Measurements from ENCODE around the gene JUND.
"Not testable (repeated sequence)": the region's sequence is repeated elsewhere in the genome, so short reads cannot be mapped to it uniquely, and the experiment has no call there.

JUND gene

DNA sequence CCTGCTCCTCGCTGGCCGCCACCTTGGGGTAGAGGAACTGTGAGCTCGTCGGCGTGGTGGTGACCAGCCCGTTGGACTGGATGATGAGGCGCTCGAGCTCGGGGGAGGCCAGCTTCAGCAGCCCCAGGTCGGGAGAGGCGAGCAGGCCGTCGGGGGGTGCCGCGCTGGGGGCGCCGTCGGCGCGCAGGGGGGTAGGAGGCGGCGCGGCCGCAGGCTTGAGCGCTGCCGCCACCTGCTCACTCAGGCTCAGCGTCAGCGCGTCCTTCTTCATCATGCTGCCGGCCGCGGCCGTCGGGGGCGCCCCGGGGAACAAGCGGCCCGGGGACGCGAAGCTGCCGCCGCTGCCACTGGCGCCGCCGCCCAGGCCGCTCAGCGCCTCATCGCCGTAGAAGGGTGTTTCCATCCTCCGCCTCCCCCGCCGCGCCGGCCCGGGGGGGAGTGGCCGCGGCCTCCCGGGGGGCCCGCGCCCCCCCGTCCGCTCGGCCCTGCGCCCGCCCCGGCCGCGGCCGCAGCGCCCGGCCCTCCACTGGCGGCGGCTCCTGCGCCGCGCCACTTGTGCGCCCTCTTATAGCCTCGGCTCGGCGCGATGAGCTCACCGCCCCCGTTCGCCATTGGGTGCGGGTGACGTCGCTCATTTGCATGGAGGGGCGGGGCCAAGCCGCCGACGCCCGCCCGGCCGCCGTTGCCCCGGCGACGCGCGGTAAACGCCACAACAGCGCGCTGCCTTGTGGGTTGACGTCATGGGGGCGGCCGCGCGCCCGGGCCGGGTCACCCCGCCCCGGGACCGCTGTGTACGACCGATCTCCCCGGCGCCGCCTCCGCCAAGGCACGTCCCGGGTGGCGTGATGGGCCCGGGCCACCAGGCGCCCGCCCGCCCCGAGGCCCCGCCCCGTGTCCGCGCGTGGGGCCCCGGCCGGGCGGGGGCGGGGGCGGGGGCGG lies at the start of gene JUND:
Gene JUND, minus strand, starts transcription at position 541 of the 939 bp plus-strand sequence. Its CDS starts 138 bp downstream, at position 403.
- TF ChIP-seq, protein P1, sequence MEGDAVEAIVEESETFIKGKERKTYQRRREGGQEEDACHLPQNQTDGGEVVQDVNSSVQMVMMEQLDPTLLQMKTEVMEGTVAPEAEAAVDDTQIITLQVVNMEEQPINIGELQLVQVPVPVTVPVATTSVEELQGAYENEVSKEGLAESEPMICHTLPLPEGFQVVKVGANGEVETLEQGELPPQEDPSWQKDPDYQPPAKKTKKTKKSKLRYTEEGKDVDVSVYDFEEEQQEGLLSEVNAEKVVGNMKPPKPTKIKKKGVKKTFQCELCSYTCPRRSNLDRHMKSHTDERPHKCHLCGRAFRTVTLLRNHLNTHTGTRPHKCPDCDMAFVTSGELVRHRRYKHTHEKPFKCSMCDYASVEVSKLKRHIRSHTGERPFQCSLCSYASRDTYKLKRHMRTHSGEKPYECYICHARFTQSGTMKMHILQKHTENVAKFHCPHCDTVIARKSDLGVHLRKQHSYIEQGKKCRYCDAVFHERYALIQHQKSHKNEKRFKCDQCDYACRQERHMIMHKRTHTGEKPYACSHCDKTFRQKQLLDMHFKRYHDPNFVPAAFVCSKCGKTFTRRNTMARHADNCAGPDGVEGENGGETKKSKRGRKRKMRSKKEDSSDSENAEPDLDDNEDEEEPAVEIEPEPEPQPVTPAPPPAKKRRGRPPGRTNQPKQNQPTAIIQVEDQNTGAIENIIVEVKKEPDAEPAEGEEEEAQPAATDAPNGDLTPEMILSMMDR (IDR thresholded peaks at IDR 0.05; ENCODE audit: control insufficient read depth, extremely low read depth, insufficient read depth), result 0 out of 2 replicates have a peak, but pooled peaks have one; percentile 18
- peak; percentile 88 for DNase-seq (ENCODE audit: low read depth)
- H3K4me3 ChIP-seq (ENCODE audit: low read depth, low read length), result peak within 1 kb of the TSS; percentile 89

- H3K4me3 ChIP-seq (ENCODE audit: low read depth, low read length), result no peak overlapping the region
- no peak for DNase-seq (ENCODE audit: low read depth)
- TF ChIP-seq, protein P1 (IDR thresholded peaks at IDR 0.05; ENCODE audit: control insufficient read depth, extremely low read depth, insufficient read depth), result no peak
Measured at GRCh38 chr19:18330868-18331267, 49.4 kb upstream of the JUND start.

DNA sequence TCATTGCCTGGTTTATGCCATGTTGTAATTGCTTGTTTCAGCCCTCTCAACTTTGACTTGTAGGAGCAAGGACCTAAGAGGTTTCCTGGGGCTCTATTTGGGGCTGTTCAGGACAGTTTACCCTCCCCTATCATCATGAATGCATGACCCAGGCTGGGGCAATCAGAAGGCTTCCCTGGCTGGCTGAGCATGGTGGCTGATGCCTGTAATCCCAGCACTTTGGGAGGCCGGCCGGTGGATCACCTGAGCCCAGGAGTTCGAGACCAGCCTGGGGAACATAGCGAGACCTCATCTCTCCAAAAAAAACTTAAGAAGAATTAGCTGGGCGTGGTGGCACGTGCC lies 47.6 kb upstream of the JUND start:
- DNase-seq (ENCODE audit: low read depth), result no peak
- peak overlapping the region; percentile 57 for H3K4me3 ChIP-seq (ENCODE audit: low read depth, low read length)
- TF ChIP-seq, protein P1 (IDR thresholded peaks at IDR 0.05; ENCODE audit: control insufficient read depth, extremely low read depth, insufficient read depth), result no peak

GRCh38 chr19:18328340-18329034 lies 47.1 kb upstream of the JUND start:
- TF ChIP-seq, protein P1 (IDR thresholded peaks at IDR 0.05; ENCODE audit: control insufficient read depth, extremely low read depth, insufficient read depth), result peak; percentile 63
- peak overlapping the region; percentile 57 for H3K4me3 ChIP-seq (ENCODE audit: low read depth, low read length)
- peak; percentile 92 for DNase-seq (ENCODE audit: low read depth)

DNA sequence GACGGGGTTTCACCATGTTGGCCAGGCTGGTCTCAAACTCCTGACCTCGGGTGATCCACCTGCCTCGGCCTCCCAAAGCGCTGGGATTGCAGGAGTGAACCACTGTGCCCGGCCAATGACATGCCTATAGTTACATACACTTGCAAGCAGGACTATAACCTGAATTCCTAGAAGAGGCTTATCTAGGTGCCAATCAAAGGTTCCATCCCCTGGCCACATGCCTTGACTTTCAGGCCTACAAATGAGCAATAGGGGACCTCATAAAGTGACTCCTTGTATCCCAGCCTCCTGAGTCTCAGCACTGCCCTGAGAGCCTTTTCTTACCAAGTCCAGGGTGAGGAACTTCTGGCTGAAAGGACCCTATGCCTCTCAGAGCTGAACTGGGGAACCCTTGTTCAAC lies 45.4 kb upstream of the JUND start:
- DNase-seq (ENCODE audit: low read depth), result no peak
- TF ChIP-seq, protein P1 (IDR thresholded peaks at IDR 0.05; ENCODE audit: control insufficient read depth, extremely low read depth, insufficient read depth), result no peak
- H3K4me3 ChIP-seq (ENCODE audit: low read depth, low read length), result no peak overlapping the region

DNA sequence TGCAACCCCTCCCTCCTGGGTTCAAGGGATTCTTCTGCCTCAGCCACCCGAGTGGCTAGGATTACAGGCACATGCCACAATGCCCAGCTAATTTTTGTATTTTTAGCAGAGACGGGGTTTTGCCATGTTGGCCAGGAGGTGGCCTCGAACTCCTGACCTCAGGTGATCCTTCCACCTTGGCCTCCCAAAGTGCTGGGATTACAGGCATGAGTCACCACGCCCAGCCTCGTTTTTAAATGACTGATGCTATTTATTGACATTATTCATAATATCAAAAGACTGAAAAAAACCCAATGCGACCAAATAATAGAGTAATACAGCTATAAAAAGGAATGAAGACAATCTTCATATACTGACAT lies 42.9 kb upstream of the JUND start:
- not testable (repeated sequence) for DNase-seq (ENCODE audit: low read depth); H3K4me3 ChIP-seq (ENCODE audit: low read depth, low read length)

- peak; percentile 96 for DNase-seq (ENCODE audit: low read depth)
- TF ChIP-seq, protein P1 (IDR thresholded peaks at IDR 0.05; ENCODE audit: control insufficient read depth, extremely low read depth, insufficient read depth), result peak; percentile 40
- peak within 1 kb of the TSS; percentile 92 for H3K4me3 ChIP-seq (ENCODE audit: low read depth, low read length)
Measured at GRCh38 chr19:18322759-18323460, 41.5 kb upstream of the JUND start, which contains the start of gene LSM4. LSM4 (minus strand) TSS chr19:18323076; CDS start chr19:18323020, 56 bp downstream.

All from LNCaP clone FGC (cell line).